GM23248 (cell line): Measurements from ENCODE around the gene SAXO1. TPM values are rescaled to one million over a fixed set of nuclear protein-coding genes. Genes with fewer than 3 reads are reported as not detected.

Experiments
- DNase-seq: peaks from one replicate; pipeline ENCODE4 v3.0.0-alpha.2; 2015
- H2AFZ ChIP-seq: fragments of 200-600 bp; sonication (generic); 2 replicates; pipeline ENCODE4 v1.6.1; 2016; ENCODE audit warnings: antibody characterized with exemption
- H3F3A ChIP-seq: fragments of 200-600 bp; sonication (generic); 2 replicates; pipeline ENCODE4 v1.6.1; 2016; ENCODE audit warnings: mild to moderate bottlenecking, antibody characterized with exemption, mixed run types; ENCODE audit not compliant: insufficient read depth
- H3K27ac ChIP-seq: fragments of 200-600 bp; sonication (generic); 2 replicates; pipeline ENCODE4 v1.5.1; 2016; ENCODE audit warnings: mild to moderate bottlenecking
- H3K27me3 ChIP-seq: fragments of 200-600 bp; sonication (generic); replicated peaks from 2 replicates; pipeline ENCODE4 v1.6.1; 2016; ENCODE audit warnings: mild to moderate bottlenecking; ENCODE audit not compliant: insufficient read depth
- H3K36me3 ChIP-seq: fragments of 200-600 bp; sonication (generic); 2 replicates; pipeline ENCODE4 v1.6.1; 2016; ENCODE audit warnings: low read depth, mild to moderate bottlenecking
- H3K4me1 ChIP-seq: fragments of 200-600 bp; sonication (generic); 2 replicates; pipeline ENCODE4 v1.6.1; 2016; ENCODE audit warnings: mild to moderate bottlenecking; ENCODE audit not compliant: insufficient read depth
- H3K4me2 ChIP-seq: fragments of 200-600 bp; sonication (generic); one replicate; pipeline ENCODE4 v1.6.1; 2016; ENCODE audit warnings: mild to moderate bottlenecking; ENCODE audit not compliant: unreplicated experiment
- H3K4me3 ChIP-seq: fragments of 200-600 bp; sonication (generic); 2 replicates; pipeline ENCODE4 v1.5.1; 2016; ENCODE audit warnings: mild to moderate bottlenecking
- H3K79me2 ChIP-seq: fragments of 200-600 bp; sonication (generic); 2 replicates; pipeline ENCODE4 v1.6.1; 2016; ENCODE audit warnings: mild to moderate bottlenecking; ENCODE audit not compliant: insufficient read depth
- H3K9ac ChIP-seq: fragments of 200-600 bp; sonication (generic); 2 replicates; pipeline ENCODE4 v1.6.1; 2016; ENCODE audit warnings: mild to moderate bottlenecking
- H3K9me2 ChIP-seq: fragments of 200-600 bp; sonication (generic); 2 replicates; pipeline ENCODE4 v1.6.1; 2016; ENCODE audit warnings: mixed run types, mild to moderate bottlenecking, moderate library complexity; ENCODE audit not compliant: insufficient read depth
- H3K9me3 ChIP-seq: fragments of 200-600 bp; sonication (generic); one replicate; pipeline ENCODE4 v1.6.1; 2017; ENCODE audit warnings: low read depth
- H4K20me1 ChIP-seq: fragments of 200-600 bp; sonication (generic); 2 replicates; pipeline ENCODE4 v1.6.0; 2016; ENCODE audit not compliant: insufficient read depth
- EZH2 ChIP-seq: fragments of 200-600 bp; sonication (generic); IDR thresholded peaks from 2 replicates; pipeline ENCODE4 v1.6.1; 2018; ENCODE audit warnings: antibody characterized with exemption, mild to moderate bottlenecking; ENCODE audit not compliant: insufficient read depth, poor library complexity, severe bottlenecking
- EZH2phosphoT487 ChIP-seq: fragments of 200-600 bp; sonication (generic); IDR thresholded peaks from 2 replicates; pipeline ENCODE4 v1.6.1; 2018; ENCODE audit warnings: antibody characterized with exemption, moderate library complexity, mild to moderate bottlenecking, low read depth; ENCODE audit not compliant: insufficient read depth
- WGBS, 2 experiments: methylation state at CpG; one replicate each; pipeline ENCODE4 v1.1.6; 2015 to 2017; ENCODE audit warnings: low lambda C conversion rate in 2 of 2, low coverage in 1 of 2; ENCODE audit errors: missing lambda C conversion rate in 2 of 2; 5-methylcytosine and 5-hydroxymethylcytosine counted together
- in situ Hi-C: fragments of 300-500 bp; cut with MboI; formaldehyde crosslinking; loops from 2 replicates; pipeline ENCODE4 v1.15.0; 2020
- polyA plus RNA-seq: library from polyadenylated mRNA; unstranded; fragments of >200 nt; fragmentation: Nextera tagmentation; extraction: Ambion mirVana; gene quantifications from 2 replicates; pipeline ENCODE4 v1.2.1, GENCODE V29; 2016
- total RNA-seq: library from RNA; depleted of rRNA; stranded (reverse); fragments of >200 nt; shearing (Covaris generic); gene quantifications from 2 replicates; pipeline ENCODE4 v1.2.3, GENCODE V29; 2014

Gene SAXO1
- total and polyA plus RNA-seq, 2 experiments from 2014 or later: 0.83 TPM; not detected in 1

DNA sequence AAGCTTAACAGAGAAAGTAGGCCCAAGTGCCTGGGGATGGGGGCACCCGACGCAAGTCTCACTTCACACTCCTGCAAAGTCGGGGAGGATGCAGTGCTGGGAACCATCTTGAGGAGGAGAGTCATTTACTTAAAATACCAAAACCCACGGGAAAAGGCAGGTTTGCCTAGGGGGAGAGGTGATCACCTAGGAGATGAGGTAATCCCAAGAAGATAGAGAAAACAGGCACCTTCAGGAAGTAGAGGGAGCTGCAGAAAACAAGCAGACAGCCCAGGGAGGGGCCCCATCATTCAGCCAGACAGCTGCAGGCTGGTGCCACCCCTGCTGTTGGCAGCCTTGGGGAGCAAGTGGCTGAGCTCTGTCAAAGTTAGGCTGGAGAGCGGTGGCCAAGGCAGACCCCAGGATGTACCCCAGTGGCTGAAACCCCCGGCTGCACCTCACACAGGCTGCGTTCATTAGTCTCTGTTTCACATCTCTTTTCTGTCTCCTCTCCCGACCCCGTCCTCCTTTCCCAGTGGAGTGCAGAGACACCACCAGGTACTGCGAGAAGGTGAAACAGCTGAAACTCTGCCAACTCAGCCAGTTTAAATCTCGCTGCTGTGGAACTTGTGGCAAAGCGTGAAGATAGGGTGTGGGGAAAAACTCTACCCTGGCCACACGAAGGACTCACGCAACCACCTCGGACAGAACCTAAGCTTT, 124.9 kb downstream of the SAXO1 start:
- peaks cover 21% of the 10 kb centered on the region for H3K4me1 ChIP-seq
- peaks cover 44% of the 10 kb centered on the region for H3F3A ChIP-seq

DNA sequence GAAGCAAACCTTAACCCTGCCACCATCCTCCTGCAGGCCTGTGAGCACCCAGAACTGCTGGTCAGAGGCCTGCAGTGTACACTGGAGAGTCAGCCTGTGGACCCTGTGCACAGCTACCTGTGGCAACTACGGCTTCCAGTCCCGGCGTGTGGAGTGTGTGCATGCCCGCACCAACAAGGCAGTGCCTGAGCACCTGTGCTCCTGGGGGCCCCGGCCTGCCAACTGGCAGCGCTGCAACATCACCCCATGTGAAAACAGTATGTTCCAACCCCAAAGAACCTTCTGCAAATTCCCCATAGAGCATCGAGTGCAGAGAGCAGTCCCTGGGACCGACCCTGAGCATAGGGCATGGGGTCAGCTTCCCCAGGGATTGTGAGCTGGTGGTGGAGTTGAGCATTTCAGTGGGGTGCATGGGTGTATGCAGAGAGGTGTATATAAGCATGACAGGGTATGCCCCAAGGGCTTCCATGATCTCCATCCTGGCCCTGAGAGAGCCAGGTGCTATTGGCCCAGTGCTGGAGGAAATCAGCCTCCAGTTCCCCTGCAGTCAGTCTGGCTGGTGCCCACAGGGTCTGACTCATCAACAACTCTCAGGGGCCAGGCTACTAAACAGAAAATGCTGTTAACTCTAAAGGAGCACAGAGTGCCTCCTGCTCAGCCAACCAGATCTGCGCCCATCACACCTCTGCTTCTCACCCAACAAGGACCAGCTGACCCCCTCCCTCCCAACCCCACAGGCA, 126.2 kb downstream of the SAXO1 start:
- in situ Hi-C loops: no loop called here

More for the DNA sequence above, 124.9 kb downstream of the SAXO1 start:
- DNase-seq: no peak
- no peaks in the 10 kb centered on the region for H3K9me3 ChIP-seq
- 83 to 86% methylated on average over 15 of the region's 15 CpGs for WGBS, 2 experiments
- no peak overlapping the region for H3K4me3 ChIP-seq
- H4K20me1 ChIP-seq: no peaks in the 10 kb centered on the region
- no peak overlapping the region for H3K27ac ChIP-seq
- H2AFZ ChIP-seq: no peak overlapping the region
- TF ChIP-seq EZH2phosphoT487 (no peak), EZH2 (no peak)
- no peaks in the 10 kb centered on the region for H3K79me2 ChIP-seq
- H3K9ac ChIP-seq: no peak overlapping the region
- H3K9me2 ChIP-seq: no peaks in the 10 kb centered on the region
- peaks cover 19% of the 10 kb centered on the region for H3K36me3 ChIP-seq
- H3K27me3 ChIP-seq: no peaks in the 10 kb centered on the region
- H3K4me2 ChIP-seq: no peak overlapping the region
- in situ Hi-C loops: no loop called here

DNA sequence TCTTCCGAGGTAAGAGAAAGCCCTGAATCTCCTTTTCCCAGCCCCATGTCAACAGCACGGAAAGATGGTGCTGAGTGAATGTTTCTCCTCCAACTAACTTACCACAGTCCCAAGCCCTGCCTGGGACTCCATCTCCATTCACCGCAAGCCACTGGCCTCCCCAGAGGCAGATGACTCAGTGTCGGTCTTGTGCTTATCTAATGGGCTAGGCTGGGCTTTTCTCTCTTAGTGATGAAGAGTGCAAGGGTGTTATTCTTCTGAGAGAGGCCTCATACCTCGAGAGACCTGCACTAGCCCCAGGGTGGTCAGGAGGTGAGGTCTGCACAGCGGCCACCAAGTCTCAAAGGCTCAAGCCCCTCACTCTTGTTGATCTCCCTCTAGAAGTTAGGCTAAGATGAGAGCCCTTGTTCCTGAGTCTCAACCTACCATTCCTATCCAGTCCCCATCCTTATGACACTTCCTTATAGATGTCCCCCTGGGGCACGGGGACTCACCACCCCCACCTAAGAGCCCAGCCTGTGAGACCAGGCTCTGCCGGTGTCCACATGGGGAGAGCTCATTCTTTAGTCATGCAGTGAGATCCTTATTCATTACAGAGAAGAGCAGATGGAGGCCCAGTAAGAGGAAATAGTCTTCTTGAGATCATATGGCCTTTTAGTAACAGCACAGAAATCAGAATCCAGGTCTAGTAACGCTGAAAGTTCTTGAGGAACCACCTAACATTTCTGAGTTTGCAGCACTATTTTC, 127.0 kb downstream of the SAXO1 start:
- H2AFZ ChIP-seq: no peak overlapping the region
- H3K79me2 ChIP-seq: no peaks in the 10 kb centered on the region
- WGBS, 2 experiments: 80 to 81% methylated on average over 9 of the region's 9 CpGs
- H3K4me1 ChIP-seq: peaks cover 21% of the 10 kb centered on the region
- no peaks in the 10 kb centered on the region for H3K9me2 ChIP-seq
- H3K36me3 ChIP-seq: peaks cover 38% of the 10 kb centered on the region
- no peak overlapping the region for H3K27ac ChIP-seq
- no peaks in the 10 kb centered on the region for H3K9me3 ChIP-seq
- no peaks in the 10 kb centered on the region for H3K27me3 ChIP-seq
- no peak overlapping the region for H3K4me3 ChIP-seq
- peak; percentile 32 for DNase-seq
- TF ChIP-seq EZH2phosphoT487: no peak
- TF ChIP-seq EZH2: no peak
- in situ Hi-C loops: no loop called here
- H3K9ac ChIP-seq: no peak overlapping the region
- no peak overlapping the region for H3K4me2 ChIP-seq
- no peaks in the 10 kb centered on the region for H4K20me1 ChIP-seq
- H3F3A ChIP-seq: peaks cover 48% of the 10 kb centered on the region

More for the DNA sequence above, 126.2 kb downstream of the SAXO1 start:
- H3K79me2 ChIP-seq: no peaks in the 10 kb centered on the region
- peaks cover 21% of the 10 kb centered on the region for H3K4me1 ChIP-seq
- H3K4me2 ChIP-seq: no peak overlapping the region
- WGBS, 2 experiments: 70 to 74% methylated on average over 9 of the region's 9 CpGs
- H3K9me3 ChIP-seq: no peaks in the 10 kb centered on the region
- no peak overlapping the region for H2AFZ ChIP-seq
- TF ChIP-seq EZH2phosphoT487 (no peak), EZH2 (no peak)
- peaks cover 30% of the 10 kb centered on the region for H3K36me3 ChIP-seq
- H3K27me3 ChIP-seq: no peaks in the 10 kb centered on the region
- no peak overlapping the region for H3K27ac ChIP-seq
- no peaks in the 10 kb centered on the region for H4K20me1 ChIP-seq
- no peak overlapping the region for H3K9ac ChIP-seq
- no peaks in the 10 kb centered on the region for H3K9me2 ChIP-seq
- peaks cover 46% of the 10 kb centered on the region for H3F3A ChIP-seq
- no peak overlapping the region for H3K4me3 ChIP-seq
- DNase-seq: peak; percentile 85
